ENCODE data around the gene FSTL4. TPM values are rescaled to one million over a fixed set of nuclear protein-coding genes. Genes with fewer than 3 reads are reported as not detected.

Gene FSTL4
- total RNA-seq, 1 donor from 2014 or later: not detected

- H3K4me3 Mint-ChIP-seq: no peak overlapping the region
- H3K36me3 Mint-ChIP-seq (ENCODE audit: low read depth): no peaks in the 10 kb centered on the region
- H3K27ac Mint-ChIP-seq: no peak overlapping the region
- peaks cover 19% of the 10 kb centered on the region for H3K27me3 Mint-ChIP-seq (ENCODE audit: insufficient read depth)
- H3K9me3 Mint-ChIP-seq: no peaks in the 10 kb centered on the region
- no peak for DNase-seq (ENCODE audit: low spot score)
- peaks cover 10% of the 10 kb centered on the region for H3K4me1 Mint-ChIP-seq (ENCODE audit: low read depth)
- intact Hi-C loops (cut with micrococcal nuclease): no loop called here
These were observed 185.1 kb downstream of the FSTL4 start for GRCh38 chr5:133427121-133427777.

- Mint-ChIP-seq H3K4me1 (ENCODE audit: low read depth) (peaks cover 10% of the 10 kb centered on the region), H3K36me3 (ENCODE audit: low read depth) (no peaks in the 10 kb centered on the region), H3K27me3 (ENCODE audit: insufficient read depth) (peaks cover 18% of the 10 kb centered on the region), H3K27ac (no peak overlapping the region), H3K9me3 (no peaks in the 10 kb centered on the region), H3K4me3 (no peak overlapping the region)
- DNase-seq (ENCODE audit: low spot score): no peak
- intact Hi-C loops (cut with micrococcal nuclease): no loop called here
These were observed 186.1 kb downstream of the FSTL4 start for GRCh38 chr5:133426264-133426663.

GRCh38 chr5:133425764-133426163 is 186.6 kb downstream of the FSTL4 start:
- no peaks in the 10 kb centered on the region for H3K9me3 Mint-ChIP-seq
- peaks cover 10% of the 10 kb centered on the region for H3K4me1 Mint-ChIP-seq (ENCODE audit: low read depth)
- intact Hi-C loops (cut with micrococcal nuclease): loop anchor here (2.0 kb wide), 1 partner anchor 443 kb away; no protein-coding TSS in a partner anchor
- H3K4me3 Mint-ChIP-seq: no peak overlapping the region
- H3K27ac Mint-ChIP-seq: no peak overlapping the region
- no peaks in the 10 kb centered on the region for H3K36me3 Mint-ChIP-seq (ENCODE audit: low read depth)
- H3K27me3 Mint-ChIP-seq (ENCODE audit: insufficient read depth): peaks cover 17% of the 10 kb centered on the region
- DNase-seq (ENCODE audit: low spot score): no peak

- no peak overlapping the region for H3K4me3 Mint-ChIP-seq
- intact Hi-C loops (cut with micrococcal nuclease): loop anchor here (2.0 kb wide), 1 partner anchor 444 kb away; no protein-coding TSS in a partner anchor
These were observed 187.1 kb downstream of the FSTL4 start for GRCh38 chr5:133425222-133425621.

GRCh38 chr5:133423618-133424282 is 188.6 kb downstream of the FSTL4 start:
- Mint-ChIP-seq H3K4me3 (no peak overlapping the region), H3K27ac (no peak overlapping the region), H3K27me3 (ENCODE audit: insufficient read depth) (peaks cover 14% of the 10 kb centered on the region), H3K9me3 (no peaks in the 10 kb centered on the region), H3K36me3 (ENCODE audit: low read depth) (no peaks in the 10 kb centered on the region), H3K4me1 (ENCODE audit: low read depth) (peaks cover 10% of the 10 kb centered on the region)
- intact Hi-C loops (cut with micrococcal nuclease): loop anchor here (1.0 to 2.0 kb wide), 3 partner anchors 312 to 521 kb away; no protein-coding TSS in a partner anchor
- peak; percentile 52 for DNase-seq (ENCODE audit: low spot score)

More at GRCh38 chr5:133425222-133425621, 187.1 kb downstream of the FSTL4 start:
- Mint-ChIP-seq H3K27me3 (ENCODE audit: insufficient read depth) (peaks cover 16% of the 10 kb centered on the region), H3K4me1 (ENCODE audit: low read depth) (peaks cover 10% of the 10 kb centered on the region), H3K36me3 (ENCODE audit: low read depth) (no peaks in the 10 kb centered on the region), H3K27ac (no peak overlapping the region), H3K9me3 (no peaks in the 10 kb centered on the region)
- DNase-seq (ENCODE audit: low spot score): no peak

- H3K27ac Mint-ChIP-seq: no peak overlapping the region
- H3K27me3 Mint-ChIP-seq (ENCODE audit: insufficient read depth): peaks cover 14% of the 10 kb centered on the region
- DNase-seq (ENCODE audit: low spot score): no peak
- no peaks in the 10 kb centered on the region for H3K36me3 Mint-ChIP-seq (ENCODE audit: low read depth)
- no peaks in the 10 kb centered on the region for H3K9me3 Mint-ChIP-seq
- H3K4me1 Mint-ChIP-seq (ENCODE audit: low read depth): peaks cover 10% of the 10 kb centered on the region
- intact Hi-C loops (cut with micrococcal nuclease): loop anchor here (1.0 kb wide), 1 partner anchor 312 kb away; no protein-coding TSS in a partner anchor
- H3K4me3 Mint-ChIP-seq: no peak overlapping the region
These were observed 189.2 kb downstream of the FSTL4 start for GRCh38 chr5:133423011-133423617.

GRCh38 chr5:133421806-133422205 is 190.5 kb downstream of the FSTL4 start:
- intact Hi-C loops (cut with micrococcal nuclease): no loop called here
- DNase-seq (ENCODE audit: low spot score): no peak
- no peak overlapping the region for H3K4me3 Mint-ChIP-seq

GRCh38 chr5:133421394-133421793 is 190.9 kb downstream of the FSTL4 start:
- no peak overlapping the region for H3K4me3 Mint-ChIP-seq
- peaks cover 10% of the 10 kb centered on the region for H3K27me3 Mint-ChIP-seq (ENCODE audit: insufficient read depth)
- intact Hi-C loops (cut with micrococcal nuclease): no loop called here
- H3K27ac Mint-ChIP-seq: no peak overlapping the region
- no peaks in the 10 kb centered on the region for H3K9me3 Mint-ChIP-seq
- peaks cover 10% of the 10 kb centered on the region for H3K4me1 Mint-ChIP-seq (ENCODE audit: low read depth)
- no peaks in the 10 kb centered on the region for H3K36me3 Mint-ChIP-seq (ENCODE audit: low read depth)
- no peak for DNase-seq (ENCODE audit: low spot score)

More at GRCh38 chr5:133421806-133422205, 190.5 kb downstream of the FSTL4 start:
- H3K4me1 Mint-ChIP-seq (ENCODE audit: low read depth): peaks cover 10% of the 10 kb centered on the region
- H3K27me3 Mint-ChIP-seq (ENCODE audit: insufficient read depth): peaks cover 10% of the 10 kb centered on the region
- no peak overlapping the region for H3K27ac Mint-ChIP-seq
- H3K9me3 Mint-ChIP-seq: no peaks in the 10 kb centered on the region
- H3K36me3 Mint-ChIP-seq (ENCODE audit: low read depth): no peaks in the 10 kb centered on the region

- no peak overlapping the region for H3K27ac Mint-ChIP-seq
- peaks cover 10% of the 10 kb centered on the region for H3K4me1 Mint-ChIP-seq (ENCODE audit: low read depth)
- no peak overlapping the region for H3K4me3 Mint-ChIP-seq
- intact Hi-C loops (cut with micrococcal nuclease): no loop called here
- peaks cover 12% of the 10 kb centered on the region for H3K27me3 Mint-ChIP-seq (ENCODE audit: insufficient read depth)
- no peaks in the 10 kb centered on the region for H3K9me3 Mint-ChIP-seq
- DNase-seq (ENCODE audit: low spot score): no peak
- H3K36me3 Mint-ChIP-seq (ENCODE audit: low read depth): no peaks in the 10 kb centered on the region
These were observed 191.7 kb downstream of the FSTL4 start for GRCh38 chr5:133420440-133421301.

GRCh38 chr5:133415906-133416305 is 196.4 kb downstream of the FSTL4 start:
- H3K4me3 Mint-ChIP-seq: no peak overlapping the region
- intact Hi-C loops (cut with micrococcal nuclease): no loop called here
- no peaks in the 10 kb centered on the region for H3K4me1 Mint-ChIP-seq (ENCODE audit: low read depth)
- no peak overlapping the region for H3K27ac Mint-ChIP-seq
- peaks cover 27% of the 10 kb centered on the region for H3K27me3 Mint-ChIP-seq (ENCODE audit: insufficient read depth)
- DNase-seq (ENCODE audit: low spot score): no peak
- H3K36me3 Mint-ChIP-seq (ENCODE audit: low read depth): no peaks in the 10 kb centered on the region
- H3K9me3 Mint-ChIP-seq: no peaks in the 10 kb centered on the region

GRCh38 chr5:133415506-133415905 is 196.8 kb downstream of the FSTL4 start:
- intact Hi-C loops (cut with micrococcal nuclease): no loop called here
- peaks cover 27% of the 10 kb centered on the region for H3K27me3 Mint-ChIP-seq (ENCODE audit: insufficient read depth)
- no peaks in the 10 kb centered on the region for H3K36me3 Mint-ChIP-seq (ENCODE audit: low read depth)
- no peaks in the 10 kb centered on the region for H3K9me3 Mint-ChIP-seq
- H3K4me3 Mint-ChIP-seq: no peak overlapping the region
- no peaks in the 10 kb centered on the region for H3K4me1 Mint-ChIP-seq (ENCODE audit: low read depth)
- DNase-seq (ENCODE audit: low spot score): no peak
- H3K27ac Mint-ChIP-seq: no peak overlapping the region

GRCh38 chr5:133412661-133413060 is 199.7 kb downstream of the FSTL4 start:
- Mint-ChIP-seq H3K4me1 (ENCODE audit: low read depth) (no peaks in the 10 kb centered on the region), H3K27ac (no peak overlapping the region), H3K27me3 (ENCODE audit: insufficient read depth) (peaks cover 27% of the 10 kb centered on the region), H3K9me3 (no peaks in the 10 kb centered on the region), H3K36me3 (ENCODE audit: low read depth) (no peaks in the 10 kb centered on the region), H3K4me3 (no peak overlapping the region)
- no peak for DNase-seq (ENCODE audit: low spot score)
- intact Hi-C loops (cut with micrococcal nuclease): no loop called here

Data from activated T-helper 1 cell treated with anti-CD3 and anti-CD28 coated beads, Interleukin-12 subunit alpha, Interleukin-12 subunit beta, Interleukin-2, Interleukin-4 antibody, amounts not matched to agents 30 ng/mL and 10 ng/mL and 1 ng/mL, durations not matched to agents 14 hours and 24 hours and 36 hours (primary cell).